GM18505 (cell line): Measurements from ENCODE around the gene CHMP2B.
"Not testable (repeated sequence)": the region's sequence is repeated elsewhere in the genome, so short reads cannot be mapped to it uniquely, and the experiment has no call there.

ENCODE experiments used
- ATAC-seq: cut with Tn5 transposase; IDR thresholded peaks from one replicate; pipeline ENCODE4 v1.9.1; 2021; ENCODE audit not compliant: unreplicated experiment
- POLR2A ChIP-seq: IDR thresholded peaks from 4 replicates; pipeline ENCODE4 v1.6.1; 2011; ENCODE audit warnings: borderline replicate concordance; ENCODE audit not compliant: insufficient read depth, insufficient read length; ENCODE audit errors: extremely low read depth

The CHMP2B gene

GRCh38 chr3:87206070-87206469, 21.0 kb upstream of the CHMP2B start:
- no peak for TF ChIP-seq POLR2A
- ATAC-seq = no peak

DNA sequence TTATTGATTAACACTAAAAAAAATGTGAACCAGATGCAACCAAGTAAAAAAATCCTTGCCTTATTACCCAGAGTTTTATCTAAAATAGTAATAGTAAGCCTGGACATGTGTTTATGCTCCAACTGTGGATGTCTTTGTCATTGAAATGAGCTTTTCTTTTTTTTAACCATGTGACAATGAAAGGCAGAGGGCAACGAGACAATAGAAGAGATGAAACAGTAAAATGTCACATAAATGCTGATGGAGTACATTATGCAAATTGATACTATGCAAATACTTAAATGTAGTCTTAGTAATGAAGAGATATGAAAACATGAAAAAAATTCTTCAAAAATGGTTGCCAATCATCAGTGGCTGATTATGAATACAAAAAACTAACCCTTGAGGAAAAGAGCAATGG, 20.5 kb upstream of the CHMP2B start:
- no peak for ATAC-seq
- TF ChIP-seq POLR2A = no peak

DNA sequence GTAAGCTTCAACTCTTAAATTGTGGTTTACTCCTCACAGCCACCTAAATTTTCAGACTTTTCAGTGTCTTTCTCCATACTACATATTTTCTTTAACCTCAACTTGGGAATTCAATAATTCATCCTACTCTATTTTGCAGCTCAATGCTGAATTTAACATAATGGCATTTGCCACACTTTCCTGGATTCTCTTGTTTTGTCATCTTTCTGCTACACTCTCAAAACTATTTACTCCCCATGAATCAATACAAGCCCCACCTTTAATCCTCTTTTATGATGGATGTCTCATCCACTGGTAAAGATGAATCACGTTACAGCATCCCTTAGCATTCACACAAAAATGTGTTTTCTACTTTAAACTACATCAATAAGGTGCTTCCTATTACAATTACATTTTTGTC, 19.6 kb upstream of the CHMP2B start:
- ATAC-seq = no peak
- TF ChIP-seq POLR2A = no peak

GRCh38 chr3:87209111-87209510, 18.0 kb upstream of the CHMP2B start:
- TF ChIP-seq POLR2A = no peak
- no peak for ATAC-seq

GRCh38 chr3:87218560-87218959, 8.5 kb upstream of the CHMP2B start:
- ATAC-seq = no peak
- TF ChIP-seq POLR2A = no peak

DNA sequence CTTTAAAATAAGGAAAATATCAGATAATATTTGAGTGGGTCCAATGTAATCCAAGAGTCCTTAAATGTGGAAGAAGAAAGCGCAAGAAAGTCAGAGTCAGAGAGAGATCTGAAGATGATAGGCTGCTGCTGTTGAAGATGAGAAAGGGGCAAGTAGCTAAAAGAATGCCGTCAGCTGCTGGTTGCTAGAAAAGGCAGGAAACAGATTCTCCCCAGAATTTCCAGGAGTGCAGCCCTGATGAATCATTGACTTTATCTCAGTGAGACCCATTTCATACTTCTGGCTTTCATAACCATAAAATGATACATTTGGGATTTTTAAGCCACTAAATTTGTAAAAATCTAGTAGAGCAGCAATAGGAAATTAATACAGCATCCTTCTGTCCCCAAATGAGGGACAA, 7.5 kb upstream of the CHMP2B start:
- TF ChIP-seq POLR2A = no peak
- no peak for ATAC-seq

GRCh38 chr3:87225659-87226058, 1.4 kb upstream of the CHMP2B start:
- no peak for TF ChIP-seq POLR2A
- no peak for ATAC-seq

DNA sequence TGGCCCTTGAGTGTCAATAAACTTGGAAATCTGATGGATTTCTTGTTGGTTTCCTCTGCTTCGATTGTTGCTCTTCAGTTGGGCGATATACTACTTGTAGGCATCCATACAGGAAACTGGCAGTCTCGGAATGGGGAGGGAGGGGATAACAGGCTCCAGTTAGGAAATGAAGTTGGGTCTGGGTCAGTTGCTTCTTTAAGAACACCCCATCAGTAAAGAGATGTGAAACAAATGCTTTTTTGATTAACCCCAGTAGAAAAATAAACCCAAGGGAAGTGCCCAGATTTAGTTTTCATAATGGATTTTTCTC, 681 bp downstream of the CHMP2B start:
- TF ChIP-seq POLR2A = no peak
- peak; percentile 2 for ATAC-seq

DNA sequence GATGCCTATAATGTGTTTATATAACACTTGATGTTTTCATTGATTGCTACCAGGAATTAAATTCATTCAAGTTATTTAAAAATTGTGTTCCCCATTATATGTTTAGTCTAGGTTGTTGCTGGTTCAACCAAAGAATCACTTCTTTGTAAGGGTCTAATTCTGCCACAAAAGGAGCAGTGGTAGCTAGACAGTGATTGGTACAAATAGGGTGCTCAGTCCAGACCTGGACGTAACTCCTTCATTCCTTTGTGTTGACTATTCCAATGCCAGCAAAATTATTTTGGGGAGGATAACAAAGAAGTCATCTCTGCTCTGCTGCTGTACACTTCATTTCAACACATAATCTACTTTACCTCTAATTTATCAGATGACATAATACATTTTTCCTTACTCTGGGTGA, 1.2 kb downstream of the CHMP2B start:
- no peak for ATAC-seq
- TF ChIP-seq POLR2A = no peak

GRCh38 chr3:87229113-87229512, 2.0 kb downstream of the CHMP2B start:
- no peak for TF ChIP-seq POLR2A

GRCh38 chr3:87233805-87234204, 6.7 kb downstream of the CHMP2B start:
- TF ChIP-seq POLR2A = no peak
- ATAC-seq = no peak

More at GRCh38 chr3:87229113-87229512, 2.0 kb downstream of the CHMP2B start:
- ATAC-seq = no peak

DNA sequence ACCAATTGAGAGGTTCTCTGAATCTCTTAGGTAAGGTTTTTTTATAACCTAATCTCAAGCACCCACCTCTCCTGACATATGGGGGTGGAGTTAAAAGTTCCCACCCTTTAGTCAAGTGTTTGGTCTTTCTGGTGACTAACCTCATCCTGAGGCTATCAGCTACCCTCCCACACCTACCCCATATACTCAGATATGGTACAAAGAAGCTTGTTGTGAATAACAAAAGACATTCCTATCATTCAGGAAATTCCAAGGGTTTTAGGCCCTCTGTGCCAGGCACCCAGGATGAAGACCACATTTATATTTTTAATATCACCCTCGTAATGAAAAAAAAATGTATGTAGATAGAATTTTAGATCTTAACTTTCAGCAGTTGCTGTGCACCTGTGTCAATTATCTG, 9.0 kb downstream of the CHMP2B start:
- no peak for TF ChIP-seq POLR2A
- ATAC-seq = no peak

DNA sequence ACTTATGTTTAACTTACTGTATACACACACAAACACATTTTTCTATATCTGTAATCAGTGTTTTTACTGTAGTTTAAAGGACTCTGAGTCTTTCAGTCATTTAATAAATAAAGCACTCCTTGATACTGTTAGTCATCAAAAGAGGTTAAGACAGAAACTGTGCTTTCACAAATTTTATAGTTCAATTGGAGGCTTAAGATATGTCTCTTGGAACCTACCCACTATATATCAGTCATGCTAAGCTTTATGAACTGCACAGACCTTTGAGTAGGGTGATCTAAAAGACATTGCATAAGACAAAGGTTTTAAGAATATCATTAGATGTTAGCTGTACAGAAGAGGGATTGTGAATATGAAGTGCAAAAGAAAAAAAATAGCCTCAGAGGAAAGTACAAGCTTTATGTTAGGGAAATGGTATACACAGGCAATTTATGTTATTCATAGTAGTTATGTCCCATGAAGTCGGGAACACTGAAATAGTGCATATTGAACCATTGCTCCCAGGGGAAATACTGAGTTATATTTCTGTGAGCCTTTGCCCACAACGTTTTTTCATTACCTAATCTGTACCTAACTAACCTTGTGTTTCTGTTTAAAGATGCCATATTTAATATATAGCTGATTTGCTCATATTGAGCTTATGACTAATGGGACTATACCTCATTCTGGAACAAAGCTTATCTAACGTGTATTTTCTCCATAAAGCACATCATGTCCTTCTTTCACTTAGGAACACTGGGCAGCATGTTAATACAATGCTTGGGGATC, 19.7 kb downstream of the CHMP2B start:
- no peak for ATAC-seq
- no peak for TF ChIP-seq POLR2A

GRCh38 chr3:87247430-87247773, 20.3 kb downstream of the CHMP2B start:
- TF ChIP-seq POLR2A = no peak
- no peak for ATAC-seq

- not testable (repeated sequence) for ATAC-seq
These were observed 21.1 kb downstream of the CHMP2B start for GRCh38 chr3:87248231-87248630.
